Activated gamma-delta T cell treated with Interleukin-2 at 50 U/mL for 16 hours (primary cell): ENCODE data around the gene TMEM184A.
"Not testable (repeated sequence)": the region's sequence is repeated elsewhere in the genome, so short reads cannot be mapped to it uniquely, and the experiment has no call there.

Experiments used
- DNase-seq: peaks from one replicate; pipeline ENCODE4 v3.0.0-alpha.2; 2020

Gene TMEM184A

DNA sequence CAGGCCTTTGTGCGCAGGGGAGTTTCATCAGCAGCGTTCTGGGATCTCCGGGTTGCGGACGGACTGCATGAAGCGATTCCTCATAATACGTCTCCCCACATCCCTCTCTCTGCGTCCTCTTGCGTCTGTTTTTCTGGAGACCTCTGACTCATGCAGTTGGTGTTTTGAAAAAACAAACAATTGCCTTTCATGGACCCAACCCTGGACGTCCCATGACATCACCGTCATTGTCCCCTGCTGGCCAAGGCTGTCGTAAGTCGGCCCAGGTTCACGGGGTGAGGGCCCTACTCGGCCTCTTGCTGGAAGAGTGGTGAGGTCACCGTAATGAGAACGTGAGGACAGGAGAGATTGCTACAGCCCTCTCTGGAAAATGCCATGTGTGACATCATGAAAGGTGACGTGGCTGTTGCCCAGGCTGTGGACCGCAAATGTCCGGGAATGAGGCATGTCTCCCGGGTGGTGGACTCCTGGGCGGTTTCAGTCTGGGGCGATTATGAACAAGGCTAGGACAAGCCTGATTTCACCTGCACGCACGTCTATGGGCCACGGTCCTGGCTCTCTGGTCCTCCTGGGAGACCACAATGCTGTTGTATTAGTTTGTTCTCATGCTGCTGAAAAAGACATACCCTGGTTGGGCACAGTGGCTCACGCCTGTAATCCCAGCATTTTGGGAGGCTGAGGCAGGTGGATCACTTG lies 35.3 kb downstream of the TMEM184A start:
- DNase-seq: no peak

GRCh38 chr7:1519322-1519922 lies 36.6 kb downstream of the TMEM184A start:
- DNase-seq: not testable (repeated sequence)

- DNase-seq: no peak
Observed at GRCh38 chr7:1516586-1517251, 39.3 kb downstream of the TMEM184A start.

DNA sequence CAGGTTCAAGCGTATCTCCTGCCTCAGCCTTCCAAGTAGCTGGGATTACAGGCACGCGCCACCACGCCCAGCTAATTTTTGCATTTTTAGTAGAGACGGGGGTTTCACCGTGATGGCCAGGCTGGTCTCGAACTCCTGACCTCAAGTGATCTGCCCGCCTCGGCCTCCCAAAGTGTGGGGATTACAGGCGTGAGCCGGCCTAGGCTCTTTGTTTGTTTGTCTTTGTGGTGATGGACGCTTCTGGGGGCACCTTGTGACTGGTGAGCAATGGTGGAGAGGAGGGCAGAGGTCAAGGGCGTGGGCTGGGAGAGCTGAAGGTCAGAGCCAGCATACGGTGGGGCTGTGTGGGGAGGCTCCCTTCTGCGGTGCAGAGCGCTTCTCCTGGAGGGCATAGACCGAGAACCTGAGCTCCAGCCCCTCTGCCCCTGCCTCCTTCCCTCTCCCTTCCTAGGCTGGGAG lies 40.5 kb downstream of the TMEM184A start:
- DNase-seq: not testable (repeated sequence)

DNA sequence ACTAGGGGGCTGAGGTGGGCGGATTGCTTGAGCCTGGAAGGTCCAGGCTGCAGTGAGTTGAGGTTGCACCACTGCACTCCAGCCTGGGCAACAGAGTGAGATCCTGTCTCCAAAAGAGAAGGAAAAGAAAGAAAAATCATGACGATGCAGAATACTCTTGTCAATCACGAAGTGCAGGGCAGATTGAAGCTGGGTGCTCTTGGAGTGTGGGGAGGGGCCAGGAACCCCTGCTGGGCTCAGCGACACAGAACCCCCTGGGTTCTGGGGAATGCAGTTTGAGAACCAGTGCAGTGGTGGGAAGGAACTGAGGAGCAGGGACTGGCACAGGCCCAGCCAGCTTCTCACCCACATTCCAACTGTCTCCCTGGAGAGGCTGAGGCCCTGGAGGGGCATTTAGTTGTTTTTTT lies 41.0 kb downstream of the TMEM184A start:
- no peak for DNase-seq

- no peak for DNase-seq
Observed at GRCh38 chr7:1514407-1514806, 41.6 kb downstream of the TMEM184A start.

DNA sequence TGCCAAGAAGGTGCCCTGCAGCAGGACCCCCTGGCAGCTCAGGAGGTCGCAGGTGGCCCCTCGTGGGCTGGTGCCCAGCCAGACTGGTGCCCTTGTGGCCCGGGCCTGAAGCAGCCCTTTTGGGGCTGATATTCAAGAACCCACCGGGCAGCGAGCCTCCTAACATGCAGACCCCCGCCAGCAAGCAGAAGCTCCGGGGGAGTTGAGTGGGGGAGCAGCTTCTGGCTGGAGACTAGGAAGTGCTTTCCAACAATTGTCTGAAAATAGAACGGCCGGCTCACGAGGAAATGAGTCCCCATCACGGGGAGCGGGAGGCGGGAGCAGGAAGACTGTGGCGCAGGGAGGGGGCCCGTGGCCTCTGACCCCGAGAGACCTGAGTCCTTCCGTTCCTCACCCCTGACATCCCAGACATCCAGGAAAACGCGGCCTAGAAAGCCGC lies 42.3 kb downstream of the TMEM184A start:
- DNase-seq: no peak

- DNase-seq: peak; percentile 49
Observed at GRCh38 chr7:1512781-1513656, 43.0 kb downstream of the TMEM184A start.

DNA sequence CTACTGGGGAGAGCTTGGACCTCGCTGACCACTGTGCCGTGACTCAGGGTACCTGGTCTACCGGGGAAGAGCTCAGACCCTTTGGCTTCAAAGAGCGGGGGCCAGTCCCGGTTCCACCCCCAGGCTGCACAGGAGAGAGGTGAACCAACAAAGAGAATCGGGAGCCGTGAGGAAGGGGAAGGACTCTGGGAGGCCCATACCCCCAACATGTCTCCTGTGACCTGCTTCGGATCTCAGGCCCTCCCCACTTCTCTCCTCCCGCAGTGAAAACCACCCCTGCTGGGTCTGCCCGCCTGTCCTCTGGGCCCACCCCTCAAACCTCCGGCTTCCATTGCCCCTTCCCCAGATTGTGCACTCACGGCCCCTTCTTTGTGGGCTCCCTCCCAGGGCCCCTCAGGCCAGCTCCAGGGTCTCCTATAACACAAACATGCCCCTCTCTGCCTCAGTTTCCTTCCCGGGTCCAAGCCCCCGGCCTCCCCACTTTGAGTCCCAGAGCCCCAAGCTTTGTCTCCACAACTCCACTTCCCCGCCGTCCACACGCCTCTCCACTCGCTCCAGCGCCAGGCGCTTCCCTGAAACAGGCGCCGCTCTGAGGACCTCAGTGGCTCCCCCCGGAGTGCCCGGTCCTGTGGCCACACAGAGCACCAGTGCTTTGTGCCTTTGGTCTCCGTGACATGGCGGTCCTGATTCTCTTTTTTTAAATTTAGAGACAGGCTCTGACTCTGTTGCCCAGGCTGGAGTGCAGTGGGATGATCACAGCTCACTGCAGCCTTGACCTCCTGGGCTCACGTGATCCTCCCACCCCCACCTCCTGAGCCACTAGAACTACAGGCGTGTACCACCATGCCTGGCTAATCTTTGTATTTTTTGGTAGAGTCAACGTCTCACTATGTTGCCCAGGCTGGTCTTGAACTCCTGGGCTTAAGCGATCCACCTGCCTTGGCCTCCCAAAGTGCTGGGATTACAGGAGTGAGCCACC lies 44.3 kb downstream of the TMEM184A start:
- DNase-seq: no peak

DNA sequence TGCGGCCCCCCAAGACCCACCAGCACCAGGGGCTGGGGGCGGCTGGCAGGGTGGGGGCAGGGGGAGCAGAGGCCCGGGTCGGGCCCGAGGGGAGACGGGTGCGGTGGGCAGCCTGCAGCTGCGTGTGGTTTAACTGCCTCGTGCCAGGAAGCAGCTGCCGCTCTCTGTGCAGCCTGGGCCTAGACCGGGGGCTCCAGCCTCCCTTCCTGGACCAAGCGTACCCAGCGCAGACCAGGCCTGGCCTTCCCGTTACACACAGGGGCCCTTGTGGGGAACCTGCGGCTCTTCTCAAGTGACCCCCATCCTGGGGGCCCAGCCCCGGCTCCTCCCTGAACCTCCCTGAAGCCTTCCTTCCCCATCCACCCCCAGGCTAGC lies 45.2 kb downstream of the TMEM184A start:
- DNase-seq: no peak

DNA sequence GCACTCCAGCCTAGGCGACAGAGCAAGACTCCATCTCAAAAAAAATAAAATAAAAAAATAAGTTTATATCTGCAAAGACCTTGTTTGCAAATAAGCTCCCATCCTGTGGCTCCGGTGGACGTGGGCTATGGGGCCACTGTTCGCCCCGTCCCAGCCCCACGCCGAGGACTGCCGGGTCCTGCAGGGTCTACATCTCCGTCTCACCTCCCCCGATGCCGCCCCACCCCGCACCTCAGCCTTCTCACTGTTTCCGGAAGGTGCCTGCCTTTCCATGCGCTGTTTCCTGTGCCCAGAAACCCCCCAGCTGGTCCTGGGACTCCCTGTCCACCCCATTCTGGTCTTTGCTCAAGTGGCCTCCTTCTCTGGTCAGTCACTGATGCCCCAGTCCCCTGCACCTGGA lies 46.8 kb downstream of the TMEM184A start:
- DNase-seq: no peak

DNA sequence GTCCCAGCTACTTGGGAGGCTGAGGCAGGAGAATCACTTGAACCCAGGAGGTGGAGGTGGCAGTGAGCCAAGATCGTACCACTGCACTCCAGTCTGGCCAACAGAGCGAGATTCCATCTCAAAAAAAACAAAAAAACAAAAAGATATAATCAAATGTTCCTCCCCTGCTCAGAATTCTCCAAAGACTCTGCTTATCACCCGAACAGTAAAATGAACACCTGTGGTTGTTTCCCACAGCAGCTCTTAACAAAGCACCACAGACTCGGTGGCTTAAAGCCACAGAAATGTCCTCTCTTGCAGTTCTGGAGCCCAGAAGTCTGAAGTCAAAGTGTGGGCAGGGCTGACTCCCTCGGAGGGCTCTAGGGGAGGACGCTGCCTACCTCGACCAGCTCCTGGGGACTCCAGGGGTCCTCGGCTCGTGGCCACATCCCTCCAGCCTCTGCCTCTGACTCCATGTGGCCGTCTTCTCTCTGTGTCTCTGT lies 47.7 kb downstream of the TMEM184A start:
- no peak for DNase-seq

- no peak for DNase-seq
Observed at GRCh38 chr7:1505731-1506550, 50.1 kb downstream of the TMEM184A start.

GRCh38 chr7:1503816-1504775 lies 51.9 kb downstream of the TMEM184A start, which contains the start of gene INTS1:
INTS1 (minus strand) TSS chr7:1504389; CDS start chr7:1503960, 429 bp downstream.
- DNase-seq: peak; percentile 89

DNA sequence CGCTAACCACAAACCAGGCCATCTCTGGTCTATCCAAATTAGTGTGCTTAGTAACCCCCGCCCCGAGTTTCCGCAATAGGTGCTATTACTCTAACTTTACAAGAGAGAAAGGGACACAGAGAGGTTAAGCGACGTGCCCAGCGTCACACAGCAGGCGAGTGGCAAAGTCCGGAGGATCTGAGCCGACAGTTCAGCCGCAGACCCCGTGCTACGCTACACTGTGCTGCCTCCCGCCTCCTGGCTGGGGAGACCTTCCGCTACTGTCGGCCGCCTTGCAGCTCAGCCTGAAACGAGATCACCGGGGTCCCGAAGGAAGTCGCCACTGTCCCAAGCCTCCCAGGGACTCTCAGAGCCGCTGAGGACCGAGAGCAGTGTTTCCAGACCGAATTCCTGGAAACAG lies 52.6 kb downstream of the TMEM184A start:
- DNase-seq: no peak

DNA sequence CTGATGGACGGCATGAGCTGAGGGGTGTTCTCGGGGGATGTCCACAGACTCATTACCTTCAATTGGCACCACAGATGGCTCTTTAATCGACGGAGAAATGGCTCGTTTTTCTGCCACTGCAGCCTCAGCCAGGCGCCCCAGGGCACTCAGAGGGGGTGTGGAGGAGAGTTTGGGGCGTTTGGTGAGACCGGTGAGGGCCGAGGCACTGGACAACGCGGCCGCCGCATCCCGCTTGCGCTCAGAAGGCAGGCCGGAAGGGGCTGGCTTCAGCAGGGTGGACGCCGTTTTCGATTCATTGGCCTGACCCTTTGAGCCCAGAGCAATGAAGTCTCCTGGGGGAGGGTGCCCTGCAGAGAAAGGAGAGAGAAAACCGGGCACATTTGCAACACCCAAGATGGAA lies 53.2 kb downstream of the TMEM184A start:
- no peak for DNase-seq

GRCh38 chr7:1501487-1502270 lies 54.3 kb downstream of the TMEM184A start:
- DNase-seq: no peak

DNA sequence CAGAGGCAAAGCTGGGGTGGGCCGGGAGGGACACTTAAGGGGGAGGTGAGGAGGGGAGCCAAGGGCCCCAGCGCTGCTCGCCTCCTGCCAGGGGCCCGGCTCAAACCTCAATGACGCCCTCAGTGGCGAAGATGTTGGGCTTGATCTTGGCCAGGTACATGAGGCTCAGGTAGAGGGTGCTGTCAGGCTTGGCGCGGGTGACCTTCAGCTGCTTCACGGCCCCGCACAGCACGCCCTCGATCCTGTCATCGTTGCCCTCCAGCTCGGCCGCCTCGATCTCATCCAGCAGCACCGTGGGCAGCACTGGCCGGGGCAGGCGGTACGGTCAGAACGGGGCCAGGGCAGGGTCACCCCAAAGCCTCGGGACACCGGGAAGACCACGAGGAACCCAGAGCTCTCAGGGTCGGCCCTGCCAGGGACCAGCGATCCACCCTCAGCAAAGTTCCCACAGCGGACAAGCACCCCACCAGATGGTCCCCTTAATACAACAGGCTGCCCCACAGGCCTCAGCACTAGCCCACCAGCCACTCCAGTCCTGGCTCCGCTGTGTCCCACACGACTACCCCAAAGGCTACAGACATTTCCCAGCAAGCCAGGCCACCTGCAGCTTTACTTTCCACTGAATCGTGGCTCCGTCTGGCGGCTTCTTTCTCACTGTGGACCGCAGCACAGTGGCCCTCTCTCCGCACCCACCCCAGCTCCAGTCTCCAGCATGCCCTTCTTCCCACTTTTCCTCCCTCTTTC lies 55.8 kb downstream of the TMEM184A start:
- no peak for DNase-seq
